Stimulated activated CD8-positive, alpha-beta memory T cell treated with anti-CD3 and anti-CD28 coated beads, Interleukin-4, amount 100 ng/mL, for 1 hour (primary cell): ENCODE measurements around the gene DPPA5.
"Not testable (repeated sequence)": the region's sequence is repeated elsewhere in the genome, so short reads cannot be mapped to it uniquely, and the experiment has no call there.

Experiments
- DNase-seq, 2 donors: peaks; one replicate each; pipeline ENCODE4 v3.0.0-alpha.2; 2020; ENCODE audit warnings: low read depth in 2 of 2, low spot score in 1 of 2

DPPA5 gene

DNA sequence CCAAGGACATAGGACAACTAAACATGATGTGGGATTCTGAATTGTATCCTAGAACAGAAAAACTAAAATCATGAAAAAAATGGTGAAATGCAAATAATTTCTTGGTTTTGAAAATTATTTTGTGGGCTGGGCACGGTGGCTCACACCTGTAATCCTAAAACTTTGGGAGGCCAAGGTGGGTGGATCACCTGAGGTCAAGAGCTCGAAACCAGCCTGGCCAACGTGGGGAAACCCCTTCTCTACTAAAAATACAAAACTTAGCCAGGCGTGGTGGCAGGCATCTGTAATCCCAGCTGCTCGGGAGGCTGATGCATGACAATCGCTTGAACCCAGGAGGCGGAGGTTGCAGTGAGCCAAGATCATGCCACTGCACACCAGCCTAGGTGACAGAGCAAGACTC lies 50.3 kb downstream of the DPPA5 start:
- not testable (repeated sequence) for DNase-seq
